GM12878 (cell line): ENCODE measurements around the gene TSSC4.

Experiments used
- CBFB ChIP-seq: IDR thresholded peaks from 2 replicates; pipeline ENCODE4 v1.6.1; 2016; ENCODE audit warnings: antibody characterized with exemption, low read depth
- CTCF ChIP-seq, 3 experiments: IDR thresholded peaks in 2 of 3; conservative IDR thresholded peaks in 1 of 3; 2 replicates each; pipeline ENCODE4 v1.5.1; 2011; ENCODE audit warnings: low read depth in 3 of 3, low read length in 3 of 3, mild to moderate bottlenecking in 3 of 3, control low read depth in 2 of 3, moderate library complexity in 2 of 3, inconsistent platforms in 1 of 3, mixed read lengths in 1 of 3; ENCODE audit not compliant: control insufficient read depth in 2 of 3, insufficient read depth in 1 of 3; ENCODE audit errors: extremely low read depth in 1 of 3
- EZH2 ChIP-seq: IDR thresholded peaks from 2 replicates; pipeline ENCODE4 v1.6.1; 2012; ENCODE audit warnings: low read depth, mild to moderate bottlenecking, control low read depth, inconsistent platforms, low read length, borderline replicate concordance; ENCODE audit not compliant: control insufficient read depth
- PKNOX1 ChIP-seq: fragments of 450-650 bp; IDR thresholded peaks from 2 replicates; pipeline ENCODE4 v1.6.1; 2016; ENCODE audit warnings: mild to moderate bottlenecking
- POLR2A ChIP-seq: IDR thresholded peaks from 2 replicates; pipeline ENCODE4 v1.6.1; 2011; ENCODE audit warnings: low read depth, mild to moderate bottlenecking, low read length
- POLR2AphosphoS5 ChIP-seq: IDR thresholded peaks from 2 replicates; pipeline ENCODE4 v1.6.1; 2011; ENCODE audit warnings: mild to moderate bottlenecking, low read length, inconsistent platforms
- TCF7 ChIP-seq: IDR thresholded peaks from 2 replicates; pipeline ENCODE4 v1.6.1; 2014; ENCODE audit warnings: antibody characterized with exemption, borderline replicate concordance

GRCh38 chr11:2432628-2433071 is 32.1 kb downstream of the TSSC4 start:
- TF ChIP-seq EZH2 (no peak), CTCF (IDR thresholded peaks at IDR 0.05 in 2 of 3, conservative IDR thresholded peaks at IDR 0.05 in 1 of 3; ENCODE audit: control insufficient read depth in 2 of 3, extremely low read depth in 1 of 3, insufficient read depth in 1 of 3, low read depth in 3 of 3, low read length in 3 of 3) (no peak), POLR2AphosphoS5 (no peak), CBFB (no peak), TCF7 (no peak), POLR2A (no peak), PKNOX1 (no peak)
